Measurements from ENCODE around the gene CYLD. TPM values are rescaled to one million over a fixed set of nuclear protein-coding genes. Genes with fewer than 3 reads are reported as not detected.

The CYLD gene
- total RNA-seq, 1 experiment from 2014 or later, result 10.1 TPM

DNA sequence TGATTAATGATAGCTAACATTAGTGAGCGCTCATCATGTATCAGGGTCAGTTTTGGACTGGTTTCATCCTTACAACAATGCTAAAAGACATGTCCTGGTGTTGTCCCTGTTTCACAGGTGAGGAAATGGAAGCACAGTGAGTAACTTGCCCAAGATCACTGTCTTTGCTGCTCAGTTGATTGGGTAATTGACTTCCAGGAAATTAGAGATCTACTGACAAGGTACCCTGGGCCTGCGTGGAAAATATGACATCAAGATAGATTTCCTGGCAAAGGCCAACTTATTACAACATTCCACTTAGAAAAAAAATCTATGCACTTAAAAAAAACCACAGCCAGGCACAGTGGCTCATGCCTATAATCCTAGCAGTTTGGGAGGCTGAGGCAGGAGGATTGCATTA lies 96.3 kb downstream of the CYLD start:
- TF ChIP-seq SIN3A (IDR thresholded peaks at IDR 0.05; ENCODE audit: borderline replicate concordance, insufficient read depth, low read depth, low read length) (no peak), POLR2AphosphoS5 (IDR thresholded peaks at IDR 0.05; ENCODE audit: low read depth, low read length) (no peak), TCF7L2 (IDR thresholded peaks at IDR 0.05; ENCODE audit: low read depth, low read length) (no peak)
- TF ChIP-seq, protein P1, sequence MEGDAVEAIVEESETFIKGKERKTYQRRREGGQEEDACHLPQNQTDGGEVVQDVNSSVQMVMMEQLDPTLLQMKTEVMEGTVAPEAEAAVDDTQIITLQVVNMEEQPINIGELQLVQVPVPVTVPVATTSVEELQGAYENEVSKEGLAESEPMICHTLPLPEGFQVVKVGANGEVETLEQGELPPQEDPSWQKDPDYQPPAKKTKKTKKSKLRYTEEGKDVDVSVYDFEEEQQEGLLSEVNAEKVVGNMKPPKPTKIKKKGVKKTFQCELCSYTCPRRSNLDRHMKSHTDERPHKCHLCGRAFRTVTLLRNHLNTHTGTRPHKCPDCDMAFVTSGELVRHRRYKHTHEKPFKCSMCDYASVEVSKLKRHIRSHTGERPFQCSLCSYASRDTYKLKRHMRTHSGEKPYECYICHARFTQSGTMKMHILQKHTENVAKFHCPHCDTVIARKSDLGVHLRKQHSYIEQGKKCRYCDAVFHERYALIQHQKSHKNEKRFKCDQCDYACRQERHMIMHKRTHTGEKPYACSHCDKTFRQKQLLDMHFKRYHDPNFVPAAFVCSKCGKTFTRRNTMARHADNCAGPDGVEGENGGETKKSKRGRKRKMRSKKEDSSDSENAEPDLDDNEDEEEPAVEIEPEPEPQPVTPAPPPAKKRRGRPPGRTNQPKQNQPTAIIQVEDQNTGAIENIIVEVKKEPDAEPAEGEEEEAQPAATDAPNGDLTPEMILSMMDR (IDR thresholded peaks at IDR 0.05), result no peak
- TF ChIP-seq, protein P2, sequence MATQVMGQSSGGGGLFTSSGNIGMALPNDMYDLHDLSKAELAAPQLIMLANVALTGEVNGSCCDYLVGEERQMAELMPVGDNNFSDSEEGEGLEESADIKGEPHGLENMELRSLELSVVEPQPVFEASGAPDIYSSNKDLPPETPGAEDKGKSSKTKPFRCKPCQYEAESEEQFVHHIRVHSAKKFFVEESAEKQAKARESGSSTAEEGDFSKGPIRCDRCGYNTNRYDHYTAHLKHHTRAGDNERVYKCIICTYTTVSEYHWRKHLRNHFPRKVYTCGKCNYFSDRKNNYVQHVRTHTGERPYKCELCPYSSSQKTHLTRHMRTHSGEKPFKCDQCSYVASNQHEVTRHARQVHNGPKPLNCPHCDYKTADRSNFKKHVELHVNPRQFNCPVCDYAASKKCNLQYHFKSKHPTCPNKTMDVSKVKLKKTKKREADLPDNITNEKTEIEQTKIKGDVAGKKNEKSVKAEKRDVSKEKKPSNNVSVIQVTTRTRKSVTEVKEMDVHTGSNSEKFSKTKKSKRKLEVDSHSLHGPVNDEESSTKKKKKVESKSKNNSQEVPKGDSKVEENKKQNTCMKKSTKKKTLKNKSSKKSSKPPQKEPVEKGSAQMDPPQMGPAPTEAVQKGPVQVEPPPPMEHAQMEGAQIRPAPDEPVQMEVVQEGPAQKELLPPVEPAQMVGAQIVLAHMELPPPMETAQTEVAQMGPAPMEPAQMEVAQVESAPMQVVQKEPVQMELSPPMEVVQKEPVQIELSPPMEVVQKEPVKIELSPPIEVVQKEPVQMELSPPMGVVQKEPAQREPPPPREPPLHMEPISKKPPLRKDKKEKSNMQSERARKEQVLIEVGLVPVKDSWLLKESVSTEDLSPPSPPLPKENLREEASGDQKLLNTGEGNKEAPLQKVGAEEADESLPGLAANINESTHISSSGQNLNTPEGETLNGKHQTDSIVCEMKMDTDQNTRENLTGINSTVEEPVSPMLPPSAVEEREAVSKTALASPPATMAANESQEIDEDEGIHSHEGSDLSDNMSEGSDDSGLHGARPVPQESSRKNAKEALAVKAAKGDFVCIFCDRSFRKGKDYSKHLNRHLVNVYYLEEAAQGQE (IDR thresholded peaks at IDR 0.05; ENCODE audit: insufficient read depth in 1 of 2, low read depth in 2 of 2, low read length in 1 of 2), result no peak
- no peak for DNase-seq (ENCODE audit: low read depth, low spot score)
- CTCF ChIA-PET, result no interaction called here
- Histone ChIP-seq H3K9me3 (ENCODE audit: control insufficient read depth, insufficient read depth, low read depth, low read length) (no peaks in the 10 kb centered on the region), H3K27me3 (ENCODE audit: control insufficient read depth, insufficient read depth, low read length) (no peaks in the 10 kb centered on the region; the same call in 1 of the 2 replicates), H3K27ac (ENCODE audit: low read length) (no peak overlapping the region), H3K4me3 (ENCODE audit: low read depth in 2 of 2, low read length in 2 of 2) (no peak overlapping the region), H3K36me3 (ENCODE audit: control insufficient read depth, insufficient read depth, low read length) (no peaks in the 10 kb centered on the region), H3K4me1 (ENCODE audit: control insufficient read depth, insufficient read depth, low read length) (no peaks in the 10 kb centered on the region; the same call in 1 of the 2 replicates)
- POLR2A ChIA-PET, result no interaction called here
- in situ Hi-C loops (cut with HindIII; ENCODE audit: low pct_unique_long_range_greater_than_20kb, low sequenced_read_pairs), result no loop called here
- no peak for ATAC-seq
- BruUV-seq (replicated peaks), result no TSS peak
- intact Hi-C loops (cut with micrococcal nuclease; ENCODE audit: unreplicated experiment), result no loop called here

DNA sequence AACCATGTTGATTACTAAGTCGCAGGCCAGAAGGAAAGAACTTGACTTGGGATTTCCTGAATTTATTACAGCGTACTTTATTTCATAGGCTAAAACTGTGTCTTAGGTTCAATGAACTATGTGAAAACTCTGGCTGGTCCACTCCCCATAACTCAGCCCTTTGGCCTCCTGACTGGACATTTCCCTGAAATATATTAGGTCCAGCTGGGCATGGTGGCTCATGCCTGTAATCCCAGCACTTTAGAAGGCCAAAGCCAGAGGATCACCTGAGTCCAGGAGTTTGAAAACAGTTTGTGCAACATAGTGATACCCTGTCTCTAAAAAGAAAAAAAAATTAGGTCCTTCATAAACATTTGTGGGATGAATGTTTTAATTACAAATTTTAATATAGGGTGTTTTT lies 97.0 kb downstream of the CYLD start:
- BruUV-seq (replicated peaks), result no TSS peak
- H3K4me3 ChIP-seq (ENCODE audit: low read depth in 2 of 2, low read length in 2 of 2), result no peak overlapping the region
- H3K27ac ChIP-seq (ENCODE audit: low read length), result no peak overlapping the region
- CTCF ChIA-PET, result no interaction called here
- no peak for DNase-seq (ENCODE audit: low read depth, low spot score)
- TF ChIP-seq TCF7L2 (IDR thresholded peaks at IDR 0.05; ENCODE audit: low read depth, low read length) (no peak), POLR2AphosphoS5 (IDR thresholded peaks at IDR 0.05; ENCODE audit: low read depth, low read length) (no peak), SIN3A (IDR thresholded peaks at IDR 0.05; ENCODE audit: borderline replicate concordance, insufficient read depth, low read depth, low read length) (no peak)
- TF ChIP-seq, protein P1 (IDR thresholded peaks at IDR 0.05), result no peak
- TF ChIP-seq, protein P2 (IDR thresholded peaks at IDR 0.05; ENCODE audit: insufficient read depth in 1 of 2, low read depth in 2 of 2, low read length in 1 of 2), result no peak
- no peaks in the 10 kb centered on the region for H3K36me3 ChIP-seq (ENCODE audit: control insufficient read depth, insufficient read depth, low read length)
- H3K27me3 ChIP-seq (ENCODE audit: control insufficient read depth, insufficient read depth, low read length), result no peaks in the 10 kb centered on the region; the same call in 1 of the 2 replicates
- no peaks in the 10 kb centered on the region; the same call in 1 of the 2 replicates for H3K4me1 ChIP-seq (ENCODE audit: control insufficient read depth, insufficient read depth, low read length)
- in situ Hi-C loops (cut with HindIII; ENCODE audit: low pct_unique_long_range_greater_than_20kb, low sequenced_read_pairs), result no loop called here
- no peaks in the 10 kb centered on the region for H3K9me3 ChIP-seq (ENCODE audit: control insufficient read depth, insufficient read depth, low read depth, low read length)
- POLR2A ChIA-PET, result no interaction called here
- intact Hi-C loops (cut with micrococcal nuclease; ENCODE audit: unreplicated experiment), result no loop called here
- no peak for ATAC-seq

Measured in Panc1 (cell line).